Measurements from ENCODE around the gene SRGAP3.
A peak's percentile ranks its signal among the peaks of the same experiment; 100 is the strongest.
"Not testable (repeated sequence)": the region's sequence is repeated elsewhere in the genome, so short reads cannot be mapped to it uniquely, and the experiment has no call there.

SRGAP3 gene

GRCh38 chr3:9249273-9250192 is at the start of gene SRGAP3:
SRGAP3 (minus strand) TSS chr3:9249646; CDS start chr3:9248951, 695 bp downstream.
- H3K27ac ChIP-seq (ENCODE audit: low read depth, low read length) = no peak within 1 kb of the TSS
- H3K9me3 ChIP-seq (ENCODE audit: control insufficient read depth, insufficient read depth, low read depth, low read length) = no peaks in the 10 kb centered on the region
- peak within 1 kb of the TSS; percentile 75 for H3K4me3 ChIP-seq (ENCODE audit: low read depth, low read length)
- peak within 1 kb of the TSS; percentile 61 for H3K9ac ChIP-seq (ENCODE audit: low read length)
- peaks cover 24% of the 10 kb centered on the region for H3K4me1 ChIP-seq (ENCODE audit: control insufficient read depth, insufficient read depth, low read length)
- H3K27me3 ChIP-seq (ENCODE audit: control insufficient read depth, insufficient read depth, low read length) = 0 out of 2 replicates have a peak, but pooled peaks cover 6% of the 10 kb centered on the region
- H3K36me3 ChIP-seq (ENCODE audit: control insufficient read depth, insufficient read depth, low read length) = no peaks in the 10 kb centered on the region

- Histone ChIP-seq H3K4me1 (ENCODE audit: control insufficient read depth, insufficient read depth, low read length) (peaks cover 8% of the 10 kb centered on the region), H3K9me3 (ENCODE audit: control insufficient read depth, insufficient read depth, low read depth, low read length) (no peaks in the 10 kb centered on the region; the same call in 1 of the 2 replicates), H3K27me3 (ENCODE audit: control insufficient read depth, insufficient read depth, low read length) (peaks cover 11% of the 10 kb centered on the region; the same call in 1 of the 2 replicates), H3K4me3 (ENCODE audit: low read depth, low read length) (no peak overlapping the region), H3K27ac (ENCODE audit: low read depth, low read length) (no peak overlapping the region), H3K9ac (ENCODE audit: low read length) (no peak overlapping the region), H3K36me3 (ENCODE audit: control insufficient read depth, insufficient read depth, low read length) (no peaks in the 10 kb centered on the region)
Measured at GRCh38 chr3:9298236-9298635, 48.8 kb upstream of the SRGAP3 start.

GRCh38 chr3:9296241-9296640 is 46.8 kb upstream of the SRGAP3 start:
- H3K9ac ChIP-seq (ENCODE audit: low read length) = no peak overlapping the region
- H3K27ac ChIP-seq (ENCODE audit: low read depth, low read length) = no peak overlapping the region
- peaks cover 4% of the 10 kb centered on the region; the same call in 1 of the 2 replicates for H3K27me3 ChIP-seq (ENCODE audit: control insufficient read depth, insufficient read depth, low read length)
- H3K4me3 ChIP-seq (ENCODE audit: low read depth, low read length) = no peak overlapping the region
- no peaks in the 10 kb centered on the region for H3K4me1 ChIP-seq (ENCODE audit: control insufficient read depth, insufficient read depth, low read length)
- no peaks in the 10 kb centered on the region for H3K36me3 ChIP-seq (ENCODE audit: control insufficient read depth, insufficient read depth, low read length)
- H3K9me3 ChIP-seq (ENCODE audit: control insufficient read depth, insufficient read depth, low read depth, low read length) = no peaks in the 10 kb centered on the region; the same call in 1 of the 2 replicates

- no peaks in the 10 kb centered on the region for H3K27me3 ChIP-seq (ENCODE audit: control insufficient read depth, insufficient read depth, low read length)
- H3K36me3 ChIP-seq (ENCODE audit: control insufficient read depth, insufficient read depth, low read length) = no peaks in the 10 kb centered on the region
- no peak overlapping the region for H3K9ac ChIP-seq (ENCODE audit: low read length)
- no peaks in the 10 kb centered on the region for H3K4me1 ChIP-seq (ENCODE audit: control insufficient read depth, insufficient read depth, low read length)
- no peak overlapping the region for H3K27ac ChIP-seq (ENCODE audit: low read depth, low read length)
- H3K9me3 ChIP-seq (ENCODE audit: control insufficient read depth, insufficient read depth, low read depth, low read length) = no peaks in the 10 kb centered on the region; the same call in 1 of the 2 replicates
- H3K4me3 ChIP-seq (ENCODE audit: low read depth, low read length) = no peak overlapping the region
Measured at GRCh38 chr3:9295007-9295406, 45.6 kb upstream of the SRGAP3 start.

- not testable (repeated sequence) for H3K36me3 ChIP-seq (ENCODE audit: control insufficient read depth, insufficient read depth, low read length); H3K27ac ChIP-seq (ENCODE audit: low read depth, low read length); H3K4me1 ChIP-seq (ENCODE audit: control insufficient read depth, insufficient read depth, low read length); H3K9me3 ChIP-seq (ENCODE audit: control insufficient read depth, insufficient read depth, low read depth, low read length); H3K4me3 ChIP-seq (ENCODE audit: low read depth, low read length); H3K27me3 ChIP-seq (ENCODE audit: control insufficient read depth, insufficient read depth, low read length); H3K9ac ChIP-seq (ENCODE audit: low read length)
Measured at GRCh38 chr3:9293953-9294352, 44.5 kb upstream of the SRGAP3 start.

GRCh38 chr3:9293076-9293475 is 43.6 kb upstream of the SRGAP3 start:
- H3K9me3 ChIP-seq (ENCODE audit: control insufficient read depth, insufficient read depth, low read depth, low read length) = no peaks in the 10 kb centered on the region
- H3K4me3 ChIP-seq (ENCODE audit: low read depth, low read length) = no peak overlapping the region
- no peaks in the 10 kb centered on the region for H3K36me3 ChIP-seq (ENCODE audit: control insufficient read depth, insufficient read depth, low read length)
- no peak overlapping the region for H3K27ac ChIP-seq (ENCODE audit: low read depth, low read length)
- no peaks in the 10 kb centered on the region for H3K27me3 ChIP-seq (ENCODE audit: control insufficient read depth, insufficient read depth, low read length)
- H3K9ac ChIP-seq (ENCODE audit: low read length) = no peak overlapping the region
- H3K4me1 ChIP-seq (ENCODE audit: control insufficient read depth, insufficient read depth, low read length) = no peaks in the 10 kb centered on the region

- no peaks in the 10 kb centered on the region for H3K9me3 ChIP-seq (ENCODE audit: control insufficient read depth, insufficient read depth, low read depth, low read length)
- H3K27ac ChIP-seq (ENCODE audit: low read depth, low read length) = no peak overlapping the region
- H3K9ac ChIP-seq (ENCODE audit: low read length) = no peak overlapping the region
- no peaks in the 10 kb centered on the region for H3K27me3 ChIP-seq (ENCODE audit: control insufficient read depth, insufficient read depth, low read length)
- no peak overlapping the region for H3K4me3 ChIP-seq (ENCODE audit: low read depth, low read length)
- no peaks in the 10 kb centered on the region for H3K4me1 ChIP-seq (ENCODE audit: control insufficient read depth, insufficient read depth, low read length)
- H3K36me3 ChIP-seq (ENCODE audit: control insufficient read depth, insufficient read depth, low read length) = no peaks in the 10 kb centered on the region
Measured at GRCh38 chr3:9292516-9292915, 43.1 kb upstream of the SRGAP3 start.

- no peak overlapping the region for H3K4me3 ChIP-seq (ENCODE audit: low read depth, low read length)
- no peaks in the 10 kb centered on the region for H3K9me3 ChIP-seq (ENCODE audit: control insufficient read depth, insufficient read depth, low read depth, low read length)
- H3K27ac ChIP-seq (ENCODE audit: low read depth, low read length) = no peak overlapping the region
- H3K27me3 ChIP-seq (ENCODE audit: control insufficient read depth, insufficient read depth, low read length) = no peaks in the 10 kb centered on the region
- no peak overlapping the region for H3K9ac ChIP-seq (ENCODE audit: low read length)
- H3K36me3 ChIP-seq (ENCODE audit: control insufficient read depth, insufficient read depth, low read length) = no peaks in the 10 kb centered on the region
- H3K4me1 ChIP-seq (ENCODE audit: control insufficient read depth, insufficient read depth, low read length) = no peaks in the 10 kb centered on the region
Measured at GRCh38 chr3:9291821-9292410, 42.5 kb upstream of the SRGAP3 start.

- Histone ChIP-seq H3K36me3 (ENCODE audit: control insufficient read depth, insufficient read depth, low read length) (no peaks in the 10 kb centered on the region), H3K27me3 (ENCODE audit: control insufficient read depth, insufficient read depth, low read length) (no peaks in the 10 kb centered on the region), H3K9ac (ENCODE audit: low read length) (no peak overlapping the region)
Measured at GRCh38 chr3:9290566-9290965, 41.1 kb upstream of the SRGAP3 start.

GRCh38 chr3:9281533-9281932 is 32.1 kb upstream of the SRGAP3 start:
- not testable (repeated sequence) for H3K4me3 ChIP-seq (ENCODE audit: low read depth, low read length); H3K36me3 ChIP-seq (ENCODE audit: control insufficient read depth, insufficient read depth, low read length); H3K27ac ChIP-seq (ENCODE audit: low read depth, low read length); H3K27me3 ChIP-seq (ENCODE audit: control insufficient read depth, insufficient read depth, low read length); H3K9ac ChIP-seq (ENCODE audit: low read length); H3K9me3 ChIP-seq (ENCODE audit: control insufficient read depth, insufficient read depth, low read depth, low read length)
- H3K4me1 ChIP-seq (ENCODE audit: control insufficient read depth, insufficient read depth, low read length) = peaks cover 14% of the 10 kb centered on the region

More at GRCh38 chr3:9290566-9290965, 41.1 kb upstream of the SRGAP3 start:
- H3K4me3 ChIP-seq (ENCODE audit: low read depth, low read length) = no peak overlapping the region
- no peaks in the 10 kb centered on the region for H3K9me3 ChIP-seq (ENCODE audit: control insufficient read depth, insufficient read depth, low read depth, low read length)
- H3K27ac ChIP-seq (ENCODE audit: low read depth, low read length) = no peak overlapping the region
- H3K4me1 ChIP-seq (ENCODE audit: control insufficient read depth, insufficient read depth, low read length) = no peaks in the 10 kb centered on the region

Measured in HUES6 (cell line).